Measurements from ENCODE around the gene MRPS27. TPM values are rescaled to one million over a fixed set of nuclear protein-coding genes. Genes with fewer than 3 reads are reported as not detected.

Gene MRPS27
- total RNA-seq, 2 experiments from 2014 or later, result 25.0 to 26.1 TPM

DNA sequence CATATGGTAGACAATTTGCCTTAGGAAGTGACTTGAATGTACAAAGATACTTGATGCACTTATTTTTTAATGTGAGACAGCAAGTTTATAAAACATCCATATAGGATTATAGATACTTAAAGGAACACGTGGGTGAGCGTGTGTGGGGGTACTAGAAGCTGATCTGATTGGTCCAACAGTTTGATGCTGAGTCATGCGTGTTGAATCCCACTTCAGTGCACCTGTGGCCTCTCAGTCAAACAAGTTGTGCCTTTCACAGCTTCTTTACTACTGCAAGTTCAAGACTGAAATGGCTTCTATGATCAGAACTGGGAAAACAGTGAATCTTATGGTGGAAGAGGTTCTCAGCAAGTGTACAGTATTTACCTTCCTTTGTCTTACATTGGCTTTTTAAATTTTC, 113.9 kb downstream of the MRPS27 start:
- POLR2A ChIA-PET, result no interaction called here
- H3K36me3 ChIP-seq (ENCODE audit: insufficient read depth, low read length), result no peaks in the 10 kb centered on the region
- intact Hi-C loops (cut with DNase I, micrococcal nuclease), result no loop called here
- H3K27ac ChIP-seq (ENCODE audit: low read depth in 1 of 2, low read length in 2 of 2), result no peak overlapping the region
- H3K4me3 Mint-ChIP-seq, result no peak overlapping the region
- H3K27ac Mint-ChIP-seq, result no peak overlapping the region
- DNase-seq, result no peak
- H3K4me1 ChIP-seq (ENCODE audit: insufficient read depth, low read length), result no peaks in the 10 kb centered on the region
- no peak for ATAC-seq (ENCODE audit: poor library complexity)
- H3K27me3 ChIP-seq (ENCODE audit: control insufficient read depth in 1 of 2, insufficient read depth in 2 of 2, low read length in 2 of 2), result no peaks in the 10 kb centered on the region
- H3K4me3 ChIP-seq (ENCODE audit: low read length), result no peak overlapping the region
- CTCF ChIA-PET, result no interaction called here
- no peaks in the 10 kb centered on the region for H3K36me3 Mint-ChIP-seq (ENCODE audit: low read depth)
- TF ChIP-seq, protein P1, sequence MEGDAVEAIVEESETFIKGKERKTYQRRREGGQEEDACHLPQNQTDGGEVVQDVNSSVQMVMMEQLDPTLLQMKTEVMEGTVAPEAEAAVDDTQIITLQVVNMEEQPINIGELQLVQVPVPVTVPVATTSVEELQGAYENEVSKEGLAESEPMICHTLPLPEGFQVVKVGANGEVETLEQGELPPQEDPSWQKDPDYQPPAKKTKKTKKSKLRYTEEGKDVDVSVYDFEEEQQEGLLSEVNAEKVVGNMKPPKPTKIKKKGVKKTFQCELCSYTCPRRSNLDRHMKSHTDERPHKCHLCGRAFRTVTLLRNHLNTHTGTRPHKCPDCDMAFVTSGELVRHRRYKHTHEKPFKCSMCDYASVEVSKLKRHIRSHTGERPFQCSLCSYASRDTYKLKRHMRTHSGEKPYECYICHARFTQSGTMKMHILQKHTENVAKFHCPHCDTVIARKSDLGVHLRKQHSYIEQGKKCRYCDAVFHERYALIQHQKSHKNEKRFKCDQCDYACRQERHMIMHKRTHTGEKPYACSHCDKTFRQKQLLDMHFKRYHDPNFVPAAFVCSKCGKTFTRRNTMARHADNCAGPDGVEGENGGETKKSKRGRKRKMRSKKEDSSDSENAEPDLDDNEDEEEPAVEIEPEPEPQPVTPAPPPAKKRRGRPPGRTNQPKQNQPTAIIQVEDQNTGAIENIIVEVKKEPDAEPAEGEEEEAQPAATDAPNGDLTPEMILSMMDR (IDR thresholded peaks at IDR 0.05), result no peak
- H3K9me3 ChIP-seq (ENCODE audit: control insufficient read depth in 1 of 2, insufficient read depth in 1 of 2, low read length in 2 of 2), result no peaks in the 10 kb centered on the region
- no peaks in the 10 kb centered on the region for H3K27me3 Mint-ChIP-seq
- H3K9me3 Mint-ChIP-seq, result no peaks in the 10 kb centered on the region
- H3K4me1 Mint-ChIP-seq (ENCODE audit: low read depth), result no peaks in the 10 kb centered on the region

DNA sequence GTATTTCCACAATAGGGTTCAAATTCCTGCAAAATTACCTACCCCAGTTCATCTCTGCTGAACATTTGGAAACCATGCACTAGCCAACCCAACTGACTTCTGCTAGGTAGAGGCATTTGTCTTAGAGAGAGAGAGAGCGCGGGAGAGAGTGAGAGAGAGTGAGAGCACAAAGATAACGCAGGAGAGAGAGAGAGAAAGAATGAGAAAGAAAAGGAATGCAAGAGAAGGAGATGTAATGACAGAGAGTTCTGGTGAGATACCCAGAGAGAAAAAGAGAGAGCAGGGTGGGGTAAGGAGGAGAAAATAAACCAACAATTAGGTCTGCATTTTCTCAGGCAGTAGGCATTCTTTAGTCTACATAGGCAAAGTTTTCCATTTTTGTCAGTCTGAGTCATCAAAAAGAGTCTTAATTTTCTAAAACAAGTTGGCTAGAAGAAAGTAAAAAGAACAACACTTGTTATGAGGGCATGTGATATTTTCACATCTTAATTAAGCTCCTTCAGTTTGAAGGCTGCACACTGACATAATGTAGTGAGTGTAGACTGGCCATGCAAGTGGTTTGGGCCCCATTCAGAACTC, 114.5 kb downstream of the MRPS27 start:
- intact Hi-C loops (cut with DNase I, micrococcal nuclease), result no loop called here
- TF ChIP-seq, protein P1 (IDR thresholded peaks at IDR 0.05), result no peak
- CTCF ChIA-PET, result no interaction called here

GRCh38 chr5:72204946-72205345, 115.1 kb downstream of the MRPS27 start:
- TF ChIP-seq, protein P1 (IDR thresholded peaks at IDR 0.05), result no peak
- ATAC-seq (ENCODE audit: poor library complexity) (no peak), DNase-seq (no peak)
- H3K4me3 Mint-ChIP-seq, result no peak overlapping the region
- POLR2A ChIA-PET, result no interaction called here
- H3K4me3 ChIP-seq (ENCODE audit: low read length), result no peak overlapping the region
- no peak overlapping the region for H3K27ac ChIP-seq (ENCODE audit: low read depth in 1 of 2, low read length in 2 of 2)
- H3K4me1 ChIP-seq (ENCODE audit: insufficient read depth, low read length), result no peaks in the 10 kb centered on the region
- CTCF ChIA-PET, result interaction anchor here (0.6 kb wide), 1 partner anchor 672 kb away, joined by 3 read pairs; no protein-coding TSS in a partner anchor
- no peaks in the 10 kb centered on the region for H3K9me3 Mint-ChIP-seq
- H3K36me3 ChIP-seq (ENCODE audit: insufficient read depth, low read length), result no peaks in the 10 kb centered on the region
- H3K9me3 ChIP-seq (ENCODE audit: control insufficient read depth in 1 of 2, insufficient read depth in 1 of 2, low read length in 2 of 2), result no peaks in the 10 kb centered on the region
- H3K27me3 Mint-ChIP-seq, result no peaks in the 10 kb centered on the region
- no peaks in the 10 kb centered on the region for H3K36me3 Mint-ChIP-seq (ENCODE audit: low read depth)
- H3K27me3 ChIP-seq (ENCODE audit: control insufficient read depth in 1 of 2, insufficient read depth in 2 of 2, low read length in 2 of 2), result no peaks in the 10 kb centered on the region
- intact Hi-C loops (cut with DNase I, micrococcal nuclease), result no loop called here
- no peaks in the 10 kb centered on the region for H3K4me1 Mint-ChIP-seq (ENCODE audit: low read depth)
- no peak overlapping the region for H3K27ac Mint-ChIP-seq

More for the DNA sequence above, 114.5 kb downstream of the MRPS27 start:
- Histone ChIP-seq H3K27ac (ENCODE audit: low read depth in 1 of 2, low read length in 2 of 2) (no peak overlapping the region), H3K4me3 (ENCODE audit: low read length) (no peak overlapping the region), H3K9me3 (ENCODE audit: control insufficient read depth in 1 of 2, insufficient read depth in 1 of 2, low read length in 2 of 2) (no peaks in the 10 kb centered on the region), H3K27me3 (ENCODE audit: control insufficient read depth in 1 of 2, insufficient read depth in 2 of 2, low read length in 2 of 2) (no peaks in the 10 kb centered on the region), H3K36me3 (ENCODE audit: insufficient read depth, low read length) (no peaks in the 10 kb centered on the region), H3K4me1 (ENCODE audit: insufficient read depth, low read length) (no peaks in the 10 kb centered on the region)
- Mint-ChIP-seq H3K9me3 (no peaks in the 10 kb centered on the region), H3K27ac (no peak overlapping the region), H3K4me3 (no peak overlapping the region), H3K4me1 (ENCODE audit: low read depth) (no peaks in the 10 kb centered on the region), H3K36me3 (ENCODE audit: low read depth) (no peaks in the 10 kb centered on the region), H3K27me3 (no peaks in the 10 kb centered on the region)
- DNase-seq, result no peak
- ATAC-seq (ENCODE audit: poor library complexity), result no peak
- POLR2A ChIA-PET, result no interaction called here

Measured in CD4-positive, alpha-beta T cell (primary cell).